ENCODE results near the gene BNC1.
A peak's percentile ranks its signal among the peaks of the same experiment; 100 is the strongest.

BNC1 gene

GRCh38 chr15:83312071-83312470 is 27.6 kb upstream of the BNC1 start:
- Histone ChIP-seq H3K27ac (ENCODE audit: low read depth, low read length) (no peak overlapping the region), H3K9ac (ENCODE audit: low read depth, low read length) (no peak overlapping the region), H3K9me3 (ENCODE audit: control insufficient read depth, insufficient read depth, low read length) (no peaks in the 10 kb centered on the region), H3K27me3 (ENCODE audit: control insufficient read depth, insufficient read depth, low read length) (no peaks in the 10 kb centered on the region), H3K4me1 (ENCODE audit: control insufficient read depth, insufficient read depth, low read length) (peaks cover 21% of the 10 kb centered on the region), H3K4me3 (ENCODE audit: low read depth, low read length) (no peak overlapping the region), H3K36me3 (ENCODE audit: control insufficient read depth, insufficient read depth, low read length) (no peaks in the 10 kb centered on the region)

GRCh38 chr15:83310521-83311456 is 26.3 kb upstream of the BNC1 start:
- Histone ChIP-seq H3K4me1 (ENCODE audit: control insufficient read depth, insufficient read depth, low read length) (peaks cover 33% of the 10 kb centered on the region), H3K36me3 (ENCODE audit: control insufficient read depth, insufficient read depth, low read length) (no peaks in the 10 kb centered on the region), H3K27me3 (ENCODE audit: control insufficient read depth, insufficient read depth, low read length) (no peaks in the 10 kb centered on the region), H3K27ac (ENCODE audit: low read depth, low read length) (peak overlapping the region; percentile 80), H3K4me3 (ENCODE audit: low read depth, low read length) (peak overlapping the region; percentile 7; the same call in 1 of the 2 replicates), H3K9me3 (ENCODE audit: control insufficient read depth, insufficient read depth, low read length) (no peaks in the 10 kb centered on the region), H3K9ac (ENCODE audit: low read depth, low read length) (peak overlapping the region; percentile 5; the same call in 1 of the 2 replicates)

DNA sequence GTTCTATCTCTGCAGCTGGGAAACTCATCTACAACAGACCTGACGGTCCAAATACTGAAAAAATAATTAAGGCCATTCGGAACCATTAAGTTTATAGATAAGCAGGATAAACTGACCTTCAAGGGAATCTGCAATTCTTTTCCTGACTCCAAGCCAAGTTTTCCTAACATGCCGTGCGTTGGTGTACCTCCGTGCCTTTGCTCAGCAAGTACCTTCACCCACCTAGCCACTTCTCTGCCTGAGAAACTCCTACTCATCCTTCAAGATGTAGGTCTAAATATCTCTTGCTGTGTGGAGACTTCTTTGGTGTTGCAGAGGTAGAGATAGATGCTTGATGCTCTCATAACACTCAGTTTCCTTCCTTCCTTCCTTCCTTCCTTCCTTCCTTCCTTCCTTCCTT is 24.2 kb upstream of the BNC1 start:
- Histone ChIP-seq H3K36me3 (ENCODE audit: control insufficient read depth, insufficient read depth, low read length) (no peaks in the 10 kb centered on the region), H3K4me1 (ENCODE audit: control insufficient read depth, insufficient read depth, low read length) (peaks cover 44% of the 10 kb centered on the region), H3K27ac (ENCODE audit: low read depth, low read length) (no peak overlapping the region), H3K4me3 (ENCODE audit: low read depth, low read length) (no peak overlapping the region), H3K9ac (ENCODE audit: low read depth, low read length) (no peak overlapping the region), H3K9me3 (ENCODE audit: control insufficient read depth, insufficient read depth, low read length) (no peaks in the 10 kb centered on the region), H3K27me3 (ENCODE audit: control insufficient read depth, insufficient read depth, low read length) (peaks cover 7% of the 10 kb centered on the region; the same call in 1 of the 2 replicates)

- Histone ChIP-seq H3K36me3 (ENCODE audit: control insufficient read depth, insufficient read depth, low read length) (no peaks in the 10 kb centered on the region), H3K27ac (ENCODE audit: low read depth, low read length) (no peak overlapping the region), H3K27me3 (ENCODE audit: control insufficient read depth, insufficient read depth, low read length) (peaks cover 7% of the 10 kb centered on the region; the same call in 1 of the 2 replicates), H3K4me1 (ENCODE audit: control insufficient read depth, insufficient read depth, low read length) (peaks cover 43% of the 10 kb centered on the region), H3K4me3 (ENCODE audit: low read depth, low read length) (no peak overlapping the region), H3K9ac (ENCODE audit: low read depth, low read length) (no peak overlapping the region), H3K9me3 (ENCODE audit: control insufficient read depth, insufficient read depth, low read length) (no peaks in the 10 kb centered on the region)
Observed at GRCh38 chr15:83306561-83306960, 22.1 kb upstream of the BNC1 start.

DNA sequence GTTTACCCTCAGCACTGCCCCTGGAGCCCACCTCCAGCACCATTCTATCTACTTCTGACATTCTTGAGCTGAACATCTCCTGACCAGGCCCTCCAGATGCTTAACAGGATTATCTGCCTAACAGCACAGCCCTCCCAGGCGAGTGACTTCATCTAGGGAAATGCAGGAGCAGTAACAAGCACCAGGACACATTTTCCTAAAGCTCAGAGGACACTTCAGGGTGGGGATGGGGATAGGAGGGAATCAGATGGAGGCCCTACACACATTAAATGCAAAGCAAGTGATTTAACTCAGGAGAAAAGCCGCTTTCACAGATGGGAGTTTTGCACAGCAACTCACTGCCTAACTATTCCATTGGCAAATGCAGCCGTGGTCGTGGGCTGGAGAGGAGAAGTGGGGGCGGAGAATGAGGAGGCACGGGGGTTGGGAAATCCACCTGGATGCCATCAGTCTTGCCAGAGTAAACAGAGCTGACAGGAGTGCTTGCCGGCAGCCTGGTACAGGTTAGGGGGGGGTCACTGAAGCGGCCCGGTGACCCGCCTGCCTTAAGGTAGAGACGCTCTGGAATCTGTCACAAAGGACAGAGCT is 21.3 kb upstream of the BNC1 start:
- H3K9ac ChIP-seq (ENCODE audit: low read depth, low read length): no peak overlapping the region
- H3K9me3 ChIP-seq (ENCODE audit: control insufficient read depth, insufficient read depth, low read length): no peaks in the 10 kb centered on the region
- H3K36me3 ChIP-seq (ENCODE audit: control insufficient read depth, insufficient read depth, low read length): no peaks in the 10 kb centered on the region
- H3K4me1 ChIP-seq (ENCODE audit: control insufficient read depth, insufficient read depth, low read length): peaks cover 35% of the 10 kb centered on the region
- H3K27me3 ChIP-seq (ENCODE audit: control insufficient read depth, insufficient read depth, low read length): peaks cover 7% of the 10 kb centered on the region; the same call in 1 of the 2 replicates
- peak overlapping the region; percentile 43 for H3K27ac ChIP-seq (ENCODE audit: low read depth, low read length)
- no peak overlapping the region for H3K4me3 ChIP-seq (ENCODE audit: low read depth, low read length)

DNA sequence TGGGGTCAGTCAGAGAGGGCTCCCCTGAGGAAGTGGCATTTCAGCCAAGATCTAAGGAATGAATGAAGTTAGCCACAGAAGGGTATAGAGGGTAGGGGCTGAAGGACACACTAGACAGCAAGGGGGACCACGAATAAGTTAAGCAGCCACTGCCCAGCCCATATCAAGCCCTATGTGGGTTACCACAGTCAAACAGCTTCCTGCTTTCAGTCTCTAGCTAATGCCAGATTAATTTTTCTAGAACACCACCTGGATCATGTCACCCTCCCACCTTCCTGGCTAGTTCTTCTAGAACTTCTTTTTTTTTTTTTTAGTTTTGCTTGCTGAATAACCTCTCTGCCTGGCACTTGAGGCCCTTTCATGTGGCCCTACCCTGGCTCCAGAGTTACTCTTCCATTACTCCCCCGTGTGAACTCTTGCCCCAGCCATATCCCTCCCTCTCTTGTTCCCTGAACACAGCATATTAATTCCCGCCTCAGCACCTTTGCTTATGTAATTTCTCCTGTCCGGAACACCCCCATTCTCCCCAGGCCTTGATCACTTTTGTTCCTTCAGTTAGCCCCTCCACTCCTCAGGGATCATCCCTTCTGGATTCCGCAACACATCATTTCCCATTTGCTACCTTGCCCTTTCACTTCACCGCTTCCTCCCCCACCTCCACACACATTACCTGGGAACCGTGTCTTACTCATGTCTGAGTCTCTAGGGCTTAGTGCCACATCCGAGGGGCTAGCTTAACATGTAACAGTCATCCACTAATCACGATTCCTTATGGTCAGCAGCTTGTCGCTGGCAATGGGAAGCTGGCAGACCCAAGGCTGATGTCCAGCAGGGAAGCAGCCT is 20.6 kb upstream of the BNC1 start:
- H3K4me3 ChIP-seq (ENCODE audit: low read depth, low read length): no peak overlapping the region
- no peak overlapping the region for H3K9ac ChIP-seq (ENCODE audit: low read depth, low read length)

GRCh38 chr15:83303535-83303934 is 19.1 kb upstream of the BNC1 start:
- Histone ChIP-seq H3K4me1 (ENCODE audit: control insufficient read depth, insufficient read depth, low read length) (peaks cover 22% of the 10 kb centered on the region), H3K4me3 (ENCODE audit: low read depth, low read length) (no peak overlapping the region), H3K27ac (ENCODE audit: low read depth, low read length) (no peak overlapping the region), H3K9ac (ENCODE audit: low read depth, low read length) (no peak overlapping the region), H3K36me3 (ENCODE audit: control insufficient read depth, insufficient read depth, low read length) (no peaks in the 10 kb centered on the region), H3K27me3 (ENCODE audit: control insufficient read depth, insufficient read depth, low read length) (peaks cover 7% of the 10 kb centered on the region; the same call in 1 of the 2 replicates), H3K9me3 (ENCODE audit: control insufficient read depth, insufficient read depth, low read length) (no peaks in the 10 kb centered on the region)

More for the DNA sequence above, 20.6 kb upstream of the BNC1 start:
- H3K27ac ChIP-seq (ENCODE audit: low read depth, low read length): peak overlapping the region; percentile 43
- no peaks in the 10 kb centered on the region for H3K9me3 ChIP-seq (ENCODE audit: control insufficient read depth, insufficient read depth, low read length)
- H3K4me1 ChIP-seq (ENCODE audit: control insufficient read depth, insufficient read depth, low read length): peaks cover 28% of the 10 kb centered on the region
- H3K36me3 ChIP-seq (ENCODE audit: control insufficient read depth, insufficient read depth, low read length): no peaks in the 10 kb centered on the region
- H3K27me3 ChIP-seq (ENCODE audit: control insufficient read depth, insufficient read depth, low read length): peaks cover 7% of the 10 kb centered on the region; the same call in 1 of the 2 replicates

DNA sequence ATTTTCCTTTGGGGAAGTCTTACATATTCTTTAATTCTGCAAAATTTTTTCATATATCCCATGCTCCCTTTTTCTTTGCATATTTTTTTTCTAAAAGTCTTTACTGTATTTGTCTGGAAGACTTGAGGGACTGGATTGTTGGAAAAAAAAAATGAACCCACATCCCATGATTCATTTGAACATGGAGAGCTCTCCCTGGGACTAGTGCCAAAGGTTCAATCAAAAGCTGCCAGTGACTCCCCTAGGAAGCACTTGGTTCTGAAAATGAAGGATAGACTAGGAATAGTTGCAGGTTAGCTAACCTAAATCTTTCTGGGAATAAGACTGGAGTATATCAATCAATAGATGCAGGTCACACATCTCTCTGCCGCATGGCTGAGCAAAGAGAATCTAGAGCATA is 16.4 kb upstream of the BNC1 start:
- no peaks in the 10 kb centered on the region for H3K36me3 ChIP-seq (ENCODE audit: control insufficient read depth, insufficient read depth, low read length)
- H3K4me3 ChIP-seq (ENCODE audit: low read depth, low read length): no peak overlapping the region
- no peak overlapping the region for H3K27ac ChIP-seq (ENCODE audit: low read depth, low read length)
- no peak overlapping the region for H3K9ac ChIP-seq (ENCODE audit: low read depth, low read length)
- peaks cover 11% of the 10 kb centered on the region for H3K4me1 ChIP-seq (ENCODE audit: control insufficient read depth, insufficient read depth, low read length)
- H3K9me3 ChIP-seq (ENCODE audit: control insufficient read depth, insufficient read depth, low read length): no peaks in the 10 kb centered on the region
- H3K27me3 ChIP-seq (ENCODE audit: control insufficient read depth, insufficient read depth, low read length): peaks cover 7% of the 10 kb centered on the region; the same call in 1 of the 2 replicates

- no peak overlapping the region for H3K4me3 ChIP-seq (ENCODE audit: low read depth, low read length)
- H3K9ac ChIP-seq (ENCODE audit: low read depth, low read length): no peak overlapping the region
- no peaks in the 10 kb centered on the region for H3K27me3 ChIP-seq (ENCODE audit: control insufficient read depth, insufficient read depth, low read length)
- H3K9me3 ChIP-seq (ENCODE audit: control insufficient read depth, insufficient read depth, low read length): no peaks in the 10 kb centered on the region
- H3K36me3 ChIP-seq (ENCODE audit: control insufficient read depth, insufficient read depth, low read length): no peaks in the 10 kb centered on the region
- no peaks in the 10 kb centered on the region for H3K4me1 ChIP-seq (ENCODE audit: control insufficient read depth, insufficient read depth, low read length)
- H3K27ac ChIP-seq (ENCODE audit: low read depth, low read length): no peak overlapping the region
Observed at GRCh38 chr15:83299462-83299861, 15.0 kb upstream of the BNC1 start.

DNA sequence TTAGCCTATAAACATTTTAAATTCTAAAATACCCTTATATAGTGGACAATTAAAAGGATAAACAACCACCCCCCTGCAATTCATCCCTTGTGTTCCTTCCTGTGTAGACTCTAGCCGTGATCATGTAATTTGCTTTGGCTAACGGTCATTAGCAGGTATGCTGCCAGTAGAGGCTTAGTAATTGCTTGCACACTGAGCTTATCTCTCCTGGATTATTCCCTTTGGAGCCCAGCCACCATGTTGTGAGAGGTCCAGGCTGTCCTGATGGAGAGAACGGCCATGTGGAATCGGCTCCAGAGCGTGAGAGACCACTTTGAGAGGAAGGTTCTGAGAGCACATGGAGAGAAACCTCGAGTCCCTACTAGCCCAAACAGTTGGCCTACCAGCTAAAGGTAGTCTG is 11.0 kb upstream of the BNC1 start:
- H3K9me3 ChIP-seq (ENCODE audit: control insufficient read depth, insufficient read depth, low read length): no peaks in the 10 kb centered on the region
- no peaks in the 10 kb centered on the region for H3K36me3 ChIP-seq (ENCODE audit: control insufficient read depth, insufficient read depth, low read length)
- H3K27ac ChIP-seq (ENCODE audit: low read depth, low read length): no peak overlapping the region
- H3K27me3 ChIP-seq (ENCODE audit: control insufficient read depth, insufficient read depth, low read length): no peaks in the 10 kb centered on the region
- H3K9ac ChIP-seq (ENCODE audit: low read depth, low read length): no peak overlapping the region
- no peaks in the 10 kb centered on the region for H3K4me1 ChIP-seq (ENCODE audit: control insufficient read depth, insufficient read depth, low read length)
- H3K4me3 ChIP-seq (ENCODE audit: low read depth, low read length): no peak overlapping the region
